Measurements from ENCODE around the gene AFMID.
A peak's percentile ranks its signal among the peaks of the same experiment; 100 is the strongest.
"Not testable (repeated sequence)": the region's sequence is repeated elsewhere in the genome, so short reads cannot be mapped to it uniquely, and the experiment has no call there.

The AFMID gene, protein sequence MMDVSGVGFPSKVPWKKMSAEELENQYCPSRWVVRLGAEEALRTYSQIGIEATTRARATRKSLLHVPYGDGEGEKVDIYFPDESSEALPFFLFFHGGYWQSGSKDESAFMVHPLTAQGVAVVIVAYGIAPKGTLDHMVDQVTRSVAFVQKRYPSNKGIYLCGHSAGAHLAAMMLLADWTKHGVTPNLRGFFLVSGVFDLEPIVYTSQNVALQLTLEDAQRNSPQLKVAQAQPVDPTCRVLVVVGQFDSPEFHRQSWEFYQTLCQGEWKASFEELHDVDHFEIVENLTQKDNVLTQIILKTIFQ

DNA sequence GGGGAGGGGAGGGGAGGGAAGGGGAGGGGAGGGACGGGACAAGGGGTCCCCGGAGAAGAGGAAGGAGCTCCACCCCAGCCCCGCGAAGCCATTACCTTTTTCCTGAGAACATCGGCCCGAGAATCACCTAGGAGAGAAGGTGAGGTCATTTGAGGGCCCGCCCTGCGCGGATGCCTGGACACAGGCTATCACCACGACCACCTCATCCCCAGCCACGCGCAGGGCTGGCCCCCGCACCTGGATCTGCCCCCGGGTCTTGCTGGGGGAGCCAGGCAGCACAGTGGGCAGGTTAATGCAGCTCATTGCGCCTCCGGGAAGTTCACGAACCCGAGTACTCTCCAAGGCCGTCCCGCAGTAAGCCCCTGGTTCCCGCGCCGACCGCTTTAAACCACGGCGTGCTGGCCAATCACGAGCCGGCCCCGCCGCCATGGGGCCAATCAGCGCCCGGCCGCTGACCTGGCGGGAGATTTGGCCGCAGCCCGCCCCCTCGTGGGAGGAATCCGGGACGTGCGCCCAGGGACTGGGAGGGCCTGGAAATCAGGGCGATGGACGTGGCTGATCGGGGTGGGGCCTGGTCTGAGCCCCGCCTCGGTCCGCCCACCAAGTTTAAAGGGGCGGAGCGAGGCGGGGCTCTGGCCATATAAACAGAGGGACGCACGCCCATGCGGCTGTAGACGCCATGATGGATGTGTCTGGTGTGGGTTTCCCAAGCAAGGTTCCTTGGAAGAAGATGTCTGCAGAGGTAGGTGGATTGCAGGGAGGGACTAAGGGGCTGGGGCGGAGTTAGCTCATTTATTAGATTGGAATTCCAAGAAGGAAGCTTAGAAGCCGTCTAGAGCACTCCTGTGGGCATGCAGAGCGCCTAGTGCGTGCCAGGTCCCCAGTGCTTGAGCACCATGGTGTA is at the start of gene AFMID, which contains the start of gene TK1:
AFMID (plus strand) TSS at position 671 of the 904 bp plus-strand sequence; CDS start at position 680, 9 bp downstream.
TK1 (minus strand) TSS at position 361 of the 904 bp plus-strand sequence; CDS start at position 303, 58 bp downstream.
- DNase-seq (ENCODE audit: low read depth, low spot score): peak; percentile 60

DNA sequence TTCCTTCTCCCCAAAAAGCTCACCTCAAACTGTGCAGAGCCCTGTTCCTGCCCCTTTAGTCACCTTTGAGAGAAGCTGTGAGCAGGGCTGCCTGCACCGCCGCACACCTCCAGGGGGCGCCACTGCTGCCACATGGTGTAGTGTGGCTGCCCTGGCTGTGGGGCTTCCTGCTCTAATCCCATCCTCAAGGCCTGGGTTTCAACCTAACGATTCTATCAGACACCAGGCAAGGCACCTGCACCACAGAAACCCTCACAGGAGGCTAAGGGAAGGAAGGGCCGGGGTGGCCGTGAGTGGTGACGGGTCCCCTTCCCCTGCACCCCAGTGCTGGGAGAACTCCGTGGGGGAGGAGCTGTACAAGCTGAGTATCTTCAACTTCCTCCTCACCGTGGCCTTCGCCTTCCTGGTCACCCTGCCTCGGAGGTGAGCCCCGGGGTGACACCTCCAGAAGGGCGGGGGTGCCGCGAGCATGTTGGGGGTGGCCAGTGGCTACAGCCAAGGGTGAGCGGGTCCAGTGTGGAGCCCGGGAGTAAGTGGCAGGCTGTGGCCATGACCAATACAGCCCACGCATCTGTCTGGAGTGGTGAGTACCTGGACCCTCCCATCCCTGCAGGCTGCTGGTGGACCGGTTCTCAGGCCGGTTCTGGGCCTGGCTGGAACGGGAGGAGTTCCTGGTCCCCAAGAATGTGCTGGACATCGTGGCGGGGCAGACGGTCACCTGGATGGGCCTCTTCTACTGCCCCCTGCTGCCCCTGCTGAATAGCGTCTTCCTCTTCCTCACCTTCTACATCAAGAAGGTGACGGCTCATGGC is 49.6 kb upstream of the AFMID start:
- no peak for DNase-seq (ENCODE audit: low read depth, low spot score)

DNA sequence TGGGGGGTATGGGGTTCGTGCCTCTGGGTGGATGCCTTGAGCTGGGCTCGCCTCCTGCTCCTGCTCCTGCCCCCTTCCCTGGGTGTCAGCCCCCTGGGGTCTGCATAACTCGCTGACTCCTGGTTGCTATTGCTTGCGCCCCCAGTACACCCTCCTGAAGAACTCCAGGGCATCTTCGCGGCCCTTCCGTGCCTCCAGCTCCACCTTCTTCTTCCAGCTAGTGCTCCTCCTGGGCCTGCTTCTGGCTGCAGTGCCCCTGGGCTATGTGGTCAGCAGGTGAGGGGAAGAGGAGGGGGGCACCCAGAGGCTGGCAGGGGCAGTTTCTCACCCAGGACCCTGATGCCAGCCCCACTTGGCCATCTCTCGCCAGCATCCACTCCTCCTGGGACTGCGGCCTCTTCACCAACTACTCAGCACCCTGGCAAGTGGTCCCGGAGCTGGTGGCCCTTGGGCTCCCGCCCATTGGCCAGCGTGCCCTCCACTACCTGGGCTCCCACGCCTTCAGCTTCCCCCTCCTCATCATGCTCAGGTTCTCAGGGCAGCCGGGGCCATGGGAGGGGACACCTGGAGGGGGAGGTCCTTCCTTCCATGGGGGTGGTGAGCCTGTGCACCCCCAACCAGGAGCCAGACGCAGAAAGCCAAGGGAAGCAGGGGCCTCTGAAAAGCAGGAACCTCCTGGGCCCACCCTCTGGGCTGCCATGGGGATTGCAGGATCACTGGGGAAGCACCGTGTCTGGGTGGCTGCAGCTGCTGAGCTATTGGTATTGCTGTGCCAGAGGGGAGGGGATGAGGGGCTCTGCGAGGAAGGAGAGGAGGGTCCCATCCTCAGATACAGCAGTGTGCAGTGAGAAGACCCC is 48.7 kb upstream of the AFMID start:
- DNase-seq (ENCODE audit: low read depth, low spot score): no peak

DNA sequence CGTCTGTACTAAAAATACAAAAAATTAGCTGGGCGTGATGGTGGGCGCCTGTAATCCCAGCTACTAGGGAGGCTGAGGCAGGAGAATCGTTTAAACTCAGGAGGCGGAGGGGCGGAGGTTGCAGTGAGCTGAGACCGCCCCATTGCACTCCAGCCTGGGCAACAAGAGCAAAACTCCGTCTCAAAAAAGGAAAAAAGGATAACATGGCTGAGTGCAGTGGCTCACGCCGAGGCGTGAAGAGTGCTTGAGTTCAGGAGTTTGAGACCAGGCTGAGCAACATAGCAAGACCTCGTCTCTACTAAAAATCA is 47.3 kb upstream of the AFMID start:
- not testable (repeated sequence) for DNase-seq (ENCODE audit: low read depth, low spot score)

DNA sequence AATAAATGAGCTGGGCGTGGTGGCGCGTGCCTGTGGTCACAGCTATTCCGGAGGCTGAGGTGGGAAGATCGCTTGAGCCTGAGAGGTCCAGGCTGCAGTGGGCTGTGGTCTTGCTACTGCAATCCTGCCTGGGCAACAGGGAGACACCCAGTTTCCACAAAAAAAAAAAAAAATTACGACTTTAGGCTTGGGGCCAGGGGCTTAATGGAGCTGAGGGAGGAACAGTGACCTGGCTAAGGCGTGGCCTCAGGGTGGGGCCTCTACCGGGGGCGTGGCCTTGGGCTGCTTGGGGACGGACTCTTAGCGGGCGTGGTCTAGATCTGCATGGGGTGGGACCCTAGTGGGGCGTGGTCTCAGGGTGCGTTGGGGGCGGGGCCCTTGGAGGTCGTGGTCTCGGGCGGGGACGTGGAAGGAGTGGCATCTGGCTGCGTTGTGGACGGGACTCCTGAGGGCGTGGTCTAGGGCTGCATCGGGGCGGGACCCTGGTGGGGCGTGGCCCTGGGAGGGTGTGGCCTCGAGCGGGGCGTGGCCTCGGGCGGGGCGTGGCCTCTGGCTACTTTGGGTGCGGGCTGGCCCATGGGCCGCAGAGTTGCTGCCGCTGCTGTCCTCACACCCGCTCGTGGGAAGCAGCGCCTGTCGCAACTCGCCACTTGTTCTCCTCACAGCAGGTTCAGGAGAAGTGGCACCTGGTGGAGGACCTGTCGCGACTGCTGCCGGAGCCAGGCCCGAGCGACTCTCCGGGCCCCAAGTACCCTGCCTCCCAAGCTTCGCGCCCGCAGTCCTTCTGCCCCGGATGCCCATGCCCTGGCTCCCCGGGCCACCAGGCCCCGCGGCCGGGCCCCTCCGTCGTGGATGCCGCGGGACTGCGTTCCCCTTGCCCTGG is 46.8 kb upstream of the AFMID start:
- peak; percentile 87 for DNase-seq (ENCODE audit: low read depth, low spot score)

DNA sequence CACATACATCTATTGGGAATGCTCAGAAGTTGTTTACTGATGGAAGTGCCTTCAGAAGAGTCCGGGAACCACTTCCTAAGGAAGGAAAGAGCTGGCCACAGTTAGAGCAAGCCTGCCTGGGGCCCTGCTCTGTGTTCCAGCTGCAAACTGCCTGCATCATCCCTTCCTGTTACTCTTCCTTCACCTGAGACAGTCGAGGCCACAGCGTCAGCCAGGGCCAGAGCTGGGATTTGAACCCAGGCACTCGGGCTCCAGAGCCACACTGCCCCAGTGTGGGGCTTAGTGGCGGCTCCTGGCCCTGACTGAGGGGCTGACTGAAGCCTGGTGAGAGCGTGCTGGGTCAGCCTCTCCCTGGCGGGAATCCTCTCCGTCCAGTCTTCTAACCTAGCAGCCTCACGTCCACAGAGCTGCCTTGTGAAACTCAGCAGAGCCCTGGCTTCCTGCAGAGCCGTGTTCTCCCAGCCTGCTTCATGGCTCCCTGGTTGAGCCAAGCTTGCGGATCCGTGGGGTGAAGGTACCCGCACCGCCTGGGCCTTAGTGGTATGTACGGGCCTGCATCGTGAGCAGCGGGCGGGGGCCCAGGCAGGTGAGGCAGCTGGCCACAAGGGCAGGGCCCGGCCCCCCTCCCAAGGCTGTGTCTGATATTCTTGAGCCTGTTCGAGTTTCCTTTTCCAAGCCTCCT is 45.6 kb upstream of the AFMID start:
- no peak for DNase-seq (ENCODE audit: low read depth, low spot score)

DNA sequence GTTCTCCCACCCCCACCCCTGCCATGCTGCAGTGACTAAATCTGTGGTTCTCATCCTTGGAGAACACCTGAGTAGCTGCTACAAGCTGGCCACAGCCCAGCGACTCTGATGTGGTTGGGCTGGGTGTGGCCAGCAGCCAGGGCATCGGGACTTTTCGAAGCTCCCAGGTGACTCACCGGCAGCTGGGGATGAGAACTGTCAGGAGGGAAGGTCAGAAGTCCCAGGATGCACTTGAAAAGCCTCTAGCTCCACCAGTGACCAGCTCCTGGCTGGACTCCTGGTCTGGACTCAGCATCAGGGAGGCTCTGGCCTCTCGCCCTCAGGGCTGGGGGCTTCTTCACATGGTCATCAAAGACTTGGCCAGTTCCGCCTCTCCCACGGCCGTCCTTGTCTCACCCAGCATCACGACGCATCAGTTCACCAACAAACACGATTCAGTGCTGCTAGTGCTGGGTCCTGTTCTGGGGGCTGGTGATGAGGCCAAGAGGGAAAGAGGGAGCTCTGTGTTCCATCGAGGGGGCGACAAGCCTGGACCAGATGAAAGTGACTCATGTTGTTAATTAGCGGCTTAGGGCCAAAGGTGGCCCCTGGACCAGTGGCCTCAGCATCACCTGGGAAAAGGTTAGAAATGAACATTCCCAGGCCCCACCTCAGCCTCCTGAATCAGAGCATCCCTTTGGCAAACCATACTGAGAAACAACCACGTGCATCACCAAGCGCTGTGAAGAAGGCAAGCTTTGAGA is 44.9 kb upstream of the AFMID start:
- no peak for DNase-seq (ENCODE audit: low read depth, low spot score)

DNA sequence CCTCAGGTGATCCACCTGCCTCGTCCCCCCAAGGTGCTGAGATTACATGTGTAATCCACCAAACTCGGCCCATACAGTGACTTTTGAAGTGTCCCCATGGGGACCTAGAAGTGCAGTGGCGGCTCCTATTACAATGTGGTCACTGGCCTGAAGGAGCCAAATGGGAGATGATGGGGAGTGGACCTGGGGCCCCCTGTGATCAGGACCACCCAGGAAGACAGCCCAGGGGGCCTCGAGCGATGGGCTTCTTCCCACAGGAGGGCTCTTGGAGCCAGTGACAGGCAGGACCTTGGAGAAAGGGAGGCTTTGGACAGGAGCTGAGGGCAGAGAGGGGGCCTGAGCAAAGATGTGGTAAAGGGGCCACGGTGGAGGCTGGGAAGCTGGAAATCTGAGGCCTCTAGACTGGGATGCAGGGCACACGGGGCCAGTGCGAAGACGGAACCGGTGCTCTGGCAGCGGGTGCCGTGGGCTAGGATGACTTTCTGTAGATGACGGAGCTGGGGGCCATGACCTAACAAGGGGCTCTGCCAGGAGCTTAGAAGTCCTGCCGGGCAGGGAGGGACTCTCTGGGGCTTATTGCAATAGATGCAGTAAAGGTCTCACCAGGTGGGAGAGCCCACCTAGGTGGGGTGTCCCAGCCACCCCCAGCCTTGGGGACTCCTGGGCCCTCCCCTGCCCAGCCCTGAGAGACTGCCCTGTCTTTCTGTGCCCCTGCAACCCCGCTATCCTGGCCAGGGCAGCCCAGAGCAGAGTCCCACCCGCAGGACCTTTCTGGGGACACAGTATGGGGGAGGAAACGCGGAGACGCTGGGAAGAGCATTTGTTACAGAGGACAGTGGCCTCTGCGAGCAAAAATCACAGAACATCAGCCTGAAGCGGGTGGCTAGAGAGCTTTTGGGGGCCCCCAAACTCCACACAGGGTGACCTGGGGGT is 43.7 kb upstream of the AFMID start:
- DNase-seq (ENCODE audit: low read depth, low spot score): no peak

DNA sequence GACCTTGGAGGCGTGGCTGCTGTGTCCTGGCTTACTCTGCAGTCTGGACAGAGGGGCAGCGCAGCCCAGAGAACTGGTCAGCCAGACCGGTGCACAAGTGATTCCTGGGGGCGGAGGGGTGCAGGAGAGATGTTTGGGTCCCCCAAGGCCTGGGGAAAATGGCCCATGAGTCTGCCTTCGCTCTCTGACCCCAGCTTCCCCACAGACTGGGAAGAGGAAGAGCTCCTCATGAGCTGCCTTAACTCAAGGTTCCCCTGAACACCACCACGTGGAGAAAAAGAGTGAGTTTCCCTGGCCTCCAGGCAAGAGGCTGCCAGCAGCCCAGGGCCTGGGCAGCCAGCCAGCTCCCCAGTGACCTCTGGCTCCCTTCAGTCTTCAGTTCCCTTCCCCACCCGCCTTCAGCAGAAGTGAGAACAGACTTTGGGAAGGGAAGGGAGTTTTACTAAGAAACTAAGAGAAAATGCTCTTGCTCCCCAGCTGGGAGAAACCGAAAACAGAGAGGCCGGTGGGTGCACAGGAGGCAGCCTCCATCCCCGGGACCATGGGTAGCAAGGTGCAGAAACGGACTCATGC is 42.9 kb upstream of the AFMID start:
- no peak for DNase-seq (ENCODE audit: low read depth, low spot score)

DNA sequence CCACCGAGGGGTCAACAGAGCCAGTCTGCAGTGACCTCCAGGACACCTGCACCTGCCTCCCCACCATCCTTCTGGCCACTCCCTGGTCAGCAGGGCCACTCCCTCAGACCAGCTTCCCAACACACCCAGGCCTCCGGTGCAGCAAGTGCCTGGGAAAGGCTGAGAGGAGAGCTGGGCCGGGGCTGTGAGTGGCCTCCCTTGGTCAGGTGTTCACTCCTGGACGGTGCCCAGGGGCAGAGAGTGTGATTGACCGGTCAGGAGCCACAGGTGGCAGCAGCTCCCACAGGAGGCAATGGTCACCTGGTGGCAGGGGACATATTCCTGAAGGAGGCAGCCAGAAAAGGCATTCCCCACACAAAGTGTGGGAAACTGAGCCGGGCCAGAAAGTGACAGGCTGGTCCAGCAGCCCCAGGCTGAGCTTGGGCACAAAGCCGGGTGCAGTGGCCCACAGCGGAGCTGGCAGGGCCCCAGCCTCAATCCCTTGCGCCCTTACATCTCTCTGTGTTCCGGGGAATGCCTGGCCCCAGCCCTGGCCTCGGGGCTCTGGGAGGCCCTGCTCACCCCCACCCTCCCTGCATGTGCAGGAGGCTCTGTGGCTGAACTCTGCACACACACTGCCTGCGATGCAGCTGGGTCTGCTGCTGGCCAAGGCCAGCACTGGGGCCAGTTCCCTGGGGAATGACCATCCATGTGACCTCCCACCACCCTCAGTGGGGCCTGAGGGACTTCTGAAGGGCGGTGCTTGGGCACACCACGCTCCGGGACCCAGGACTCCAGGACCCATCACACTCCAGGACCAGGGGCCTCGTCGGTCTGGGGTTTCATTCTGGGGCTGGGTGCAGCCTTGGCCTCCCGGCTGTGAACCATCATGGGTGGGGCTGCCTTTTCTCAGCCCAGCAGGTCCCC is 42.2 kb upstream of the AFMID start:
- no peak for DNase-seq (ENCODE audit: low read depth, low spot score)

DNA sequence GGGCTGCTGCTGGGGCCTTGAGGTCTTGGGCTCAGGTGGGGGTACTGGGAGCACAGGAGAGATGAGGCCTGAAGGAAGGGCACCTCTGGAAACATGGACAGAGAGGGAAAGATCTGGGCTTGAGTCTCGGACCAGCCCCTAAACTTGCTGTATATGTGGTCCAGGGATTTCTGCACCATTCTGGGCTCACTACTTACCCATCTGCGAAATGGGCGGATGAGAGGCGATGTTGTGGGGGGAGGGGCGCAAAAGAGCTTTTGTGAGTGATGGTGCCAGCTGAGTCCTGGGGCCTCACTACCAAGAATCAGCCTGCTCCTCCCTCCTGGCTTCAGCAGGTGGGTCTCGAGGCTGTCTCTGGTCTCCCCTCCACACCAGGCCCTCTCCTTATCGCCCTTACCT is 40.7 kb upstream of the AFMID start:
- no peak for DNase-seq (ENCODE audit: low read depth, low spot score)

DNA sequence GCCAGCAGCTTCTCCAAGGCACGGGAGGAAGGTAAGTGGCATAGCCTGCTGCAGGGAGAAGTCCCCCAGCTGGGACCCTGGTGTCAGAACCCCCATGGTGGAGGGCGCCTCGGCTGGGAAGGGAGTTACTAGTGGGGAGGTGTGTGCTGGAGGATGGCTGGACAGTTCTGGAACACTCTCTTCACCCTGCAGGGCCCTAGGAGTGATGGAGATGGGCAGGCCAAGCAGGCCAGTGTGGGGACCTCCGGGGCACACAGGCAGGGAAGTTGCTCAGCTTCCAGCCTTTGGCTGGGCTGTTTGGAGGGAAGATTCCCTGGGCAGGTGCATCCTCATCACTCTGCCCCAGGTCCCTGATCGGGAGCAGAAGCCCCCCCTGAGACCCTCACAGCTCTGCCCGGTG is 40.3 kb upstream of the AFMID start:
- no peak for DNase-seq (ENCODE audit: low read depth, low spot score)

DNA sequence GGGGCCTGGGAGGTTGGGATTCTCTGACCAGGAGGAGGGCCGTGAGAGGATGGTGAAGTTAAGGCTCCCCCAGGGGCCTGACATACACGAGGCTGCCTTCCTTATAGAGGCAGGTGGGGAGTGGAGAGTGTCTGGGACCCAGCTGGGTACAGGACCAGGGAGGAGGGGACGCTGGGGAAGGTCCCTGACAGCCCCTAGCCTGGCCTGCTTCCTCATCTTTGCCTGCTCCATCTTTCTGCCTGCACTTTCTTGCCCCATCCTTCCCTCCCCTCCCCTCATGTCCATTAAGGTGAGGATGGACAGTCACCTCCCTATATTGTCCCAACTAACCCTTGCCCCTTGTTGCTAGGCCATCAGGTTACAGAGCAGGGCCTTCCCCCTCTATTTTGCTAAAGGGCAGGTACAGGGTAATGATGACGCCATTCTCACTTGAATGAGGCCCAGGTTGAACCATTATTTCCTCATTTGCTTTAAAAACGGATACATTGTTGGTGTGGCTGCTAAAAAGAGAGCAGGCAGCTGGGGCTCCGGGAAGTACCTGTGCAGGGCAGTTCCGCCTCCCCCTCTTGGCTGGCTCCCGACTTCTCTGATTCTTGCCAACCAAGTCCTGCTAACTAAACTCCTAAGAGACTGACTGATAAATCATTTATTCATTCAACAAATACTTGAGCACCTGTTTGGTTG is 39.7 kb upstream of the AFMID start:
- no peak for DNase-seq (ENCODE audit: low read depth, low spot score)

DNA sequence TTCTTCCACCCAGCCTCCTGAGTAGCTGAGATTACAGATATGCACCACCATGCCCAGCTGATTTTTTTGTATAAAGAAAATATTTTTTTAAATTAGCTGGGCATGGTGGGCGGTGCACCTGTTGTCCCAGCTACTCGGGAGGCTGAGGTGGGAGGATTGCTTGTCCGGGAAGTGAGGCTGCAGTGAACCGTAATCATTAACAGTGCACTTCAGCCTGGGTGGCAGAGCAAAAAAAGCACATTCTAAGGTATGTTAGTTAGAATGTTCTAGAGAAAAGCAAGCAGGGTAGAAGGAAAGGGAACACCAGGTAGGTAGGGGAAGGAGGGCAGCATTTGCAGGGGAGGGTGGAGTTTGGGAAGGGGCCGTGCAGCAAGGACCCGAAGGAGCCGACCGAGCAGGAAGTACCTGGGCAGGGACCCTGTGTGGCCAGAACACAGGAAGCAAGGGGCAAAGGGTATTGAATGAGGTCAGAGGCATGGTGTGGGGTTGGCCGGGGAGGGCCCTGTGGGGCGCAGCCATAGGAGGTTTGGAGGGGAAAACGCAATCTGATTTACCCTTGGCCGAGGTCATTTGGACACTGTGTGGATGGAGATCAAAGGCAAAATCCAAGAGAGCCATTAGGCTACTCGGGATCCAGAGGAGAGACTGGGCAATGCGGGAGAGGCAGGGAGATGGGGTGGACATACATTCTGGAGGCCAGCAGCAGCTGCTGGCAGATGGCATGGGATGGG is 38.7 kb upstream of the AFMID start:
- no peak for DNase-seq (ENCODE audit: low read depth, low spot score)

DNA sequence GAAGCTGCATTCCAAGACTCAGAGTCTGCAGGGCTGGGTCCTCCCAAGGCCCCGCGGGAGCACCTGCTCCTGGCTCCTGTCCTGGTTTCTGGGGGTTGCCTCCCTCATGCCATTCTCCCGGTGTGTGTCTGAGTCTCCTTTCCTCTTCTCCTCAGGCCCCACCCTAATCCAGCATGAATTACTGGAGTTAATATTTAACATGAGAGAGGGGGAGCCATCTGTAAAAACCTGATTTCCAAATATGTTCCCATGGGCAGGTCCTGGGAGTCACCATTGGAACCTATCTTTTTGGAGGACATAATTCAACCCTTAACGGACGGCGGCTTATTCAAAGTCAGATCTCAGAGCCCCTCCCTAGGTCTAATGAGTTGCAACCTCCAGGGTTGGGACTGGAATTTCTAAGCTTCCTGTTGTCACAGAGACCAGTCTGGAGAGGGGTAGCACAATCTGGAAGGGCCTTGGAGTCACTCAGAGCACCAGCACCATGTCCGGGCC is 35.6 kb upstream of the AFMID start:
- DNase-seq (ENCODE audit: low read depth, low spot score): no peak

Data from activated naive CD8-positive, alpha-beta T cell treated with anti-CD3 and anti-CD28 coated beads, Interleukin-2, amount 50 U/mL, for 16 hours (primary cell).